ENCODE data around the gene OR6K2. TPM values are rescaled to one million over a fixed set of nuclear protein-coding genes. Genes with fewer than 3 reads are reported as not detected.

OR6K2 gene
- total RNA-seq, 2 donors from 2014 or later: not detected

- TF ChIP-seq POLR2AphosphoS5 (IDR thresholded peaks at IDR 0.05): no peak
- no peak for TF ChIP-seq CTCF (IDR thresholded peaks at IDR 0.05)
- TF ChIP-seq POLR2A (IDR thresholded peaks at IDR 0.05): no peak
- intact Hi-C loops (cut with DNase I): no loop called here
- Histone ChIP-seq H3K4me3 (no peak overlapping the region), H3K36me3 (no peaks in the 10 kb centered on the region), H3K4me1 (replicated peaks) (no peaks in the 10 kb centered on the region), H3K27ac (no peak overlapping the region), H3K9me3 (no peaks in the 10 kb centered on the region), H3K27me3 (replicated peaks; ENCODE audit: insufficient read depth) (no peaks in the 10 kb centered on the region)
- no peak for DNase-seq (ENCODE audit: low spot score)
Observed at GRCh38 chr1:158687037-158687436, 13.4 kb downstream of the OR6K2 start.

- Histone ChIP-seq H3K27ac (no peak within 1 kb of the TSS), H3K4me3 (no peak within 1 kb of the TSS), H3K27me3 (replicated peaks; ENCODE audit: insufficient read depth) (no peaks in the 10 kb centered on the region), H3K4me1 (replicated peaks) (no peaks in the 10 kb centered on the region), H3K9me3 (no peaks in the 10 kb centered on the region), H3K36me3 (no peaks in the 10 kb centered on the region)
- intact Hi-C loops (cut with DNase I): no loop called here
- TF ChIP-seq POLR2A (IDR thresholded peaks at IDR 0.05): no peak
- TF ChIP-seq POLR2AphosphoS5 (IDR thresholded peaks at IDR 0.05): no peak
- TF ChIP-seq CTCF (IDR thresholded peaks at IDR 0.05): no peak
- no peak for DNase-seq (ENCODE audit: low spot score)
- 70% methylated on average over 7 of the region's 7 CpGs for WGBS
Observed at GRCh38 chr1:158686111-158687009, 14.1 kb downstream of the OR6K2 start, which contains the start of gene SPTA1. TSS of gene SPTA1 (minus strand) at chr1:158686715. CDS start at chr1:158686517, 198 bp downstream.

GRCh38 chr1:158685085-158685484 is 15.4 kb downstream of the OR6K2 start:
- no peaks in the 10 kb centered on the region for H3K36me3 ChIP-seq
- no peak for TF ChIP-seq POLR2AphosphoS5 (IDR thresholded peaks at IDR 0.05)
- TF ChIP-seq CTCF (IDR thresholded peaks at IDR 0.05): no peak
- no peak for TF ChIP-seq POLR2A (IDR thresholded peaks at IDR 0.05)
- 74% methylated on average over 7 of the region's 7 CpGs for WGBS
- DNase-seq (ENCODE audit: low spot score): no peak
- no peaks in the 10 kb centered on the region for H3K4me1 ChIP-seq (replicated peaks)
- intact Hi-C loops (cut with DNase I): no loop called here
- H3K9me3 ChIP-seq: no peaks in the 10 kb centered on the region
- H3K4me3 ChIP-seq: no peak overlapping the region
- no peak overlapping the region for H3K27ac ChIP-seq
- H3K27me3 ChIP-seq (replicated peaks; ENCODE audit: insufficient read depth): no peaks in the 10 kb centered on the region

- TF ChIP-seq POLR2AphosphoS5 (IDR thresholded peaks at IDR 0.05): no peak
- no peak for TF ChIP-seq POLR2A (IDR thresholded peaks at IDR 0.05)
- TF ChIP-seq CTCF (IDR thresholded peaks at IDR 0.05): no peak
- H3K4me1 ChIP-seq (replicated peaks): no peaks in the 10 kb centered on the region
- no peak for DNase-seq (ENCODE audit: low spot score)
- intact Hi-C loops (cut with DNase I): no loop called here
- no peaks in the 10 kb centered on the region for H3K9me3 ChIP-seq
- H3K36me3 ChIP-seq: no peaks in the 10 kb centered on the region
- H3K27ac ChIP-seq: no peak overlapping the region
- H3K27me3 ChIP-seq (replicated peaks; ENCODE audit: insufficient read depth): no peaks in the 10 kb centered on the region
- WGBS: 94% methylated on average over 2 of the region's 2 CpGs
- H3K4me3 ChIP-seq: no peak overlapping the region
Observed at GRCh38 chr1:158681606-158682005, 18.8 kb downstream of the OR6K2 start.

GRCh38 chr1:158679289-158679688 is 21.2 kb downstream of the OR6K2 start:
- Histone ChIP-seq H3K27me3 (replicated peaks; ENCODE audit: insufficient read depth) (no peaks in the 10 kb centered on the region), H3K27ac (no peak overlapping the region), H3K36me3 (no peaks in the 10 kb centered on the region), H3K9me3 (no peaks in the 10 kb centered on the region), H3K4me3 (no peak overlapping the region), H3K4me1 (replicated peaks) (no peaks in the 10 kb centered on the region)
- intact Hi-C loops (cut with DNase I): no loop called here
- WGBS: 91% methylated on average over 1 of the region's 1 CpG
- DNase-seq (ENCODE audit: low spot score): no peak
- no peak for TF ChIP-seq POLR2A (IDR thresholded peaks at IDR 0.05)
- TF ChIP-seq CTCF (IDR thresholded peaks at IDR 0.05): no peak
- TF ChIP-seq POLR2AphosphoS5 (IDR thresholded peaks at IDR 0.05): no peak

Measured in prostate gland (tissue), 2 donors.